ENCODE data around the gene LRRK1.

DNA sequence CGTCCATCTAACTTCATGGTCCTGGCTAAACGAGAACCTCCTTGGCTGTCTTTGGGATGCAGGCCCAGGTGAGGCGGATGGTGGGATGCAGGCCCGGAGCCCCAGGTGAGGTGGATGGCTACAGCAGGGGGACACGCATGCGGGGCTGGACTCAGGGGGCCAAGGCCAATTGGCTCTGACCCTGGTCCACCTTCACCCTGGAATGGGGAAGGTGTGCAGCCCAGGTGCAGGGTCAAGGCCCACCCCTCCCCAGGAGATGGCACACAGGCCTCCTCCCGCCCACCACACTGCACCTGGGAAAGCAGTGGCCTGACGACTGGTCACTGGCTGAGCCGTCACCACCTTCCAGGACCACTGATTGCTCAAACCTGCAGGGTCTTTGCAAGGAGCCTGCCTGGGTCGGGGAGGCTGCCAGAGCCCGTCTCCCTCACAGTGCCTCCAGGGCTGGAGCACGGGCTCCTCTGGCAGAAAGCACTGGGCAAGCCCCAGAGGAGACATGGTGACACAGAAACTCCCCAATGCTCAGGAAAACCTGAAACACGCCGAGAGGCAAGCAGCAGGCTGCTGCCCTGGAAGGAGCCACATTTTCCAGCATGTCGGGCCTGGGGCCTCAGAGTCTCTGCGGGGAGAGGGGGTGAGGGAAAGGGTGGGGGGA lies 159.6 kb downstream of the LRRK1 start:
- TF ChIP-seq, protein P1, sequence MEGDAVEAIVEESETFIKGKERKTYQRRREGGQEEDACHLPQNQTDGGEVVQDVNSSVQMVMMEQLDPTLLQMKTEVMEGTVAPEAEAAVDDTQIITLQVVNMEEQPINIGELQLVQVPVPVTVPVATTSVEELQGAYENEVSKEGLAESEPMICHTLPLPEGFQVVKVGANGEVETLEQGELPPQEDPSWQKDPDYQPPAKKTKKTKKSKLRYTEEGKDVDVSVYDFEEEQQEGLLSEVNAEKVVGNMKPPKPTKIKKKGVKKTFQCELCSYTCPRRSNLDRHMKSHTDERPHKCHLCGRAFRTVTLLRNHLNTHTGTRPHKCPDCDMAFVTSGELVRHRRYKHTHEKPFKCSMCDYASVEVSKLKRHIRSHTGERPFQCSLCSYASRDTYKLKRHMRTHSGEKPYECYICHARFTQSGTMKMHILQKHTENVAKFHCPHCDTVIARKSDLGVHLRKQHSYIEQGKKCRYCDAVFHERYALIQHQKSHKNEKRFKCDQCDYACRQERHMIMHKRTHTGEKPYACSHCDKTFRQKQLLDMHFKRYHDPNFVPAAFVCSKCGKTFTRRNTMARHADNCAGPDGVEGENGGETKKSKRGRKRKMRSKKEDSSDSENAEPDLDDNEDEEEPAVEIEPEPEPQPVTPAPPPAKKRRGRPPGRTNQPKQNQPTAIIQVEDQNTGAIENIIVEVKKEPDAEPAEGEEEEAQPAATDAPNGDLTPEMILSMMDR (conservative IDR thresholded peaks at IDR 0.05; ENCODE audit: low read depth, low read length): no peak
- TF ChIP-seq EZH2 (IDR thresholded peaks at IDR 0.05; ENCODE audit: low read length, unreplicated experiment) (no peak), EZH2phosphoT487 (IDR thresholded peaks at IDR 0.05; ENCODE audit: borderline replicate concordance, low read length) (no peak)
